K562 (cell line): ENCODE data around the gene TFF3. TPM values are rescaled to one million over a fixed set of nuclear protein-coding genes. Genes with fewer than 3 reads are reported as not detected.

Source experiments
- ATAC-seq: fragments of 200-7000 bp; cut with Tn5 transposase; 3 replicates; pipeline ENCODE4 v1.9.1; 2020; ENCODE audit warnings: moderate library complexity
- BruUV-seq: library from RNA; stranded (reverse); fragments of 400-500 nt; replicated peaks from 2 replicates; lab custom pipeline; 2021; lab: Mats Ljungman, UMichigan
- CTCF ChIA-PET: fragments of 300-600 bp; formaldehyde crosslinking; extraction: SDS; loops from one replicate; lab custom pipeline; 2021; ENCODE audit warnings: low intra/inter-chr PET ratio; lab: Yijun Ruan, JAX
- POLR2A ChIA-PET: fragments of 300-600, 350-650 bp; sonication (Branson Sonifier 250); formaldehyde crosslinking; extraction: SDS; loops from one replicate; lab custom pipeline; 2021; ENCODE audit warnings: antibody characterized with exemption, inconsistent platforms; lab: Yijun Ruan, JAX
- DNase-seq, 4 experiments: peaks; one replicate each; pipeline versions ENCODE4 v3.0.0 to v3.0.0-alpha.2; 2011 to 2018; ENCODE audit warnings: low spot score in 3 of 4, mixed read lengths in 3 of 4; ENCODE audit errors: extremely low read depth in 1 of 4
- FAIRE-seq: peaks from 2 replicates; lab custom pipeline; 2011; peaks lifted over from hg19 to GRCh38; lab: Jason Lieb, UNC
- H2AFZ ChIP-seq: 2 replicates; pipeline ENCODE4 v1.6.0; 2011; ENCODE audit warnings: low read depth, low read length, control low read depth, inconsistent platforms
- H3K27ac ChIP-seq: fragments of 200-600 bp; 3 replicates; pipeline ENCODE4 v1.8.0; 2011; ENCODE audit warnings: low read depth, mild to moderate bottlenecking, control low read depth, inconsistent platforms, low read length, moderate library complexity, mixed read lengths; ENCODE audit errors: extremely low read depth
- H3K27me3 ChIP-seq, 2 experiments: fragments of 300-600 bp in 1 of 2; 2 replicates in 1 of 2; 3 replicates in 1 of 2; pipeline versions ENCODE4 v1.6.0 to v1.8.0; 2011; ENCODE audit warnings: inconsistent platforms in 2 of 2, low read length in 2 of 2, mild to moderate bottlenecking in 1 of 2, mixed read lengths in 1 of 2, moderate library complexity in 1 of 2; ENCODE audit not compliant: control insufficient read depth in 2 of 2, insufficient read depth in 2 of 2
- H3K36me3 ChIP-seq: fragments of 300-600 bp; 3 replicates; pipeline ENCODE4 v1.8.0; 2011; ENCODE audit warnings: mild to moderate bottlenecking, low read length, inconsistent platforms; ENCODE audit not compliant: control insufficient read depth, insufficient read depth
- H3K4me1 ChIP-seq, 2 experiments: fragments of 200-600 bp in 1 of 2; replicated peaks in 1 of 2; 2 replicates in 1 of 2; 3 replicates in 1 of 2; pipeline versions ENCODE4 v1.5.1 to v1.8.0; 2011; ENCODE audit warnings: inconsistent platforms in 2 of 2, low read length in 2 of 2, mild to moderate bottlenecking in 1 of 2, mixed read lengths in 1 of 2, moderate library complexity in 1 of 2; ENCODE audit not compliant: control insufficient read depth in 2 of 2, insufficient read depth in 2 of 2
- H3K4me2 ChIP-seq: 2 replicates; pipeline ENCODE4 v1.6.1; 2011; ENCODE audit warnings: low read length, control low read depth, inconsistent platforms, mixed read lengths; ENCODE audit not compliant: insufficient read depth
- H3K4me3 ChIP-seq: fragments of 200-600 bp; sonication (generic), shearing (Covaris generic); 2 replicates; pipeline ENCODE4 v1.5.1; 2016; ENCODE audit warnings: control low read depth, inconsistent platforms
- H3K79me2 ChIP-seq: fragments of 200-600 bp; 3 replicates; pipeline ENCODE4 v1.8.0; 2011; ENCODE audit warnings: low read length, inconsistent platforms; ENCODE audit not compliant: control insufficient read depth, insufficient read depth
- H3K9ac ChIP-seq, 2 experiments: 2 replicates each; pipeline versions ENCODE4 v1.6.0 to v1.6.1; 2011; ENCODE audit warnings: low read depth in 2 of 2, low read length in 2 of 2, control low read depth in 1 of 2, inconsistent platforms in 1 of 2, mild to moderate bottlenecking in 1 of 2, mixed read lengths in 1 of 2; ENCODE audit not compliant: insufficient read depth in 1 of 2
- H3K9me1 ChIP-seq: one replicate; pipeline ENCODE4 v1.6.0; 2011; ENCODE audit warnings: inconsistent platforms, mild to moderate bottlenecking, low read length, moderate library complexity; ENCODE audit not compliant: control insufficient read depth, insufficient read depth
- H3K9me3 ChIP-seq: replicated peaks from 2 replicates; pipeline ENCODE4 v1.5.1; 2011; ENCODE audit warnings: low read depth, low read length, inconsistent platforms; ENCODE audit not compliant: control insufficient read depth, insufficient read depth
- H4K20me1 ChIP-seq: replicated peaks from 2 replicates; pipeline ENCODE4 v1.6.1; 2011; ENCODE audit warnings: low read length, inconsistent platforms, mixed read lengths; ENCODE audit not compliant: control insufficient read depth, insufficient read depth
- ATF7 ChIP-seq: fragments of 450-650 bp; IDR thresholded peaks from 2 replicates; pipeline ENCODE4 v1.7.1; 2014; ENCODE audit warnings: mild to moderate bottlenecking, moderate library complexity
- CSDE1 ChIP-seq, 2 experiments: fragments of 450-650 bp; IDR thresholded peaks; 2 replicates each; pipeline ENCODE4 v1.6.1; 2016; ENCODE audit warnings: mild to moderate bottlenecking in 1 of 2
- ETV5 ChIP-seq: sonication (generic); formaldehyde crosslinking; IDR thresholded peaks from 2 replicates; pipeline ENCODE4 v1.4.0; 2020; ENCODE audit warnings: low read depth, mild to moderate bottlenecking, missing genetic modification reagents
- FOXA1 ChIP-seq: fragments of 450-650 bp; IDR thresholded peaks from 2 replicates; pipeline ENCODE4 v1.6.1; 2016; ENCODE audit warnings: mild to moderate bottlenecking, borderline replicate concordance
- NR1H2 ChIP-seq: sonication (generic); formaldehyde crosslinking; IDR thresholded peaks from 2 replicates; pipeline ENCODE4 v1.4.0; 2020; ENCODE audit warnings: mild to moderate bottlenecking, missing genetic modification reagents
- NR2F6 ChIP-seq: fragments of 450-650 bp; formaldehyde crosslinking; IDR thresholded peaks from 2 replicates; pipeline ENCODE4 v1.4.0; 2020; ENCODE audit warnings: mild to moderate bottlenecking
- RNF219 ChIP-seq: fragments of 250-450 bp; sonication (Bioruptor Pico); IDR thresholded peaks from 2 replicates; pipeline ENCODE4 v1.5.0; 2022; ENCODE audit warnings: mild to moderate bottlenecking
- ZBTB9 ChIP-seq: fragments of 450-650 bp; formaldehyde crosslinking; IDR thresholded peaks from 2 replicates; pipeline ENCODE4 v1.4.0; 2020; ENCODE audit warnings: mild to moderate bottlenecking, moderate library complexity
- ZC3H8 ChIP-seq: fragments of 450-650 bp; IDR thresholded peaks from 2 replicates; pipeline ENCODE4 v1.6.1; 2017
- ZNF212 ChIP-seq: fragments of 450-650 bp; formaldehyde crosslinking; IDR thresholded peaks from 2 replicates; pipeline ENCODE4 v1.4.0; 2020; ENCODE audit warnings: mild to moderate bottlenecking
- ZNF445 ChIP-seq: fragments of 250-450 bp; sonication (Bioruptor Pico); IDR thresholded peaks from 2 replicates; pipeline ENCODE4 v1.4.0; 2020; ENCODE audit warnings: low read depth, mild to moderate bottlenecking, moderate library complexity
- ZNF609 ChIP-seq: sonication (generic); formaldehyde crosslinking; IDR thresholded peaks from 2 replicates; pipeline ENCODE4 v1.8.1; 2023; ENCODE audit warnings: missing genetic modification reagents, mild to moderate bottlenecking, borderline replicate concordance
- WGBS: fragments of 100-300 bp; shearing (Covaris generic); methylation state at CpG from one replicate; pipeline ENCODE4 v1.1.6; 2016; ENCODE audit warnings: low coverage, mixed read lengths; ENCODE audit not compliant: insufficient coverage; ENCODE audit errors: missing lambda C conversion rate; 5-methylcytosine and 5-hydroxymethylcytosine counted together
- in situ Hi-C: fragments of 300-500 bp; cut with MboI; formaldehyde crosslinking; loops from 4 replicates; pipeline ENCODE4 v1.15.0; 2018; ENCODE audit warnings: inconsistent platforms, mixed read lengths
- intact Hi-C: fragments of 100-400 bp; cut with micrococcal nuclease; formaldehyde crosslinking; loops from 2 replicates; pipeline ENCODE4 v1.14.2; 2022
- polyA plus RNA-seq, 8 experiments: library from polyadenylated mRNA; depleted of rRNA in 4 of 8; stranded (reverse) in 5 of 8; unstranded in 3 of 8; fragments of >200 nt; fragmentation: Nextera tagmentation in 2 of 8; fragmentation: Illumina TruSeq in 1 of 8; extraction: Ambion mirVana in 2 of 8; extraction: Trizol in 1 of 8; gene quantifications; 2 replicates each; pipeline versions ENCODE4 v1.2.1 to v1.2.3, GENCODE V29; 2011 to 2014; ENCODE audit warnings: inconsistent platforms in 1 of 8, missing spikeins in 1 of 8
- total RNA-seq, 7 experiments: library from RNA; depleted of rRNA in 6 of 7; stranded (reverse); fragments of >200 nt in 6 of 7; fragmentation: Illumina TruSeq in 2 of 7; extraction: Trizol in 2 of 7; gene quantifications; 2 replicates each; pipeline versions ENCODE4 v1.2.1 to v1.2.3, GENCODE V29; 2011 to 2021; ENCODE audit warnings: low replicate concordance in 1 of 7

Gene TFF3
- total and polyA plus RNA-seq, 9 of the 15 experiments (the other 6 are each of a cell fraction or from before 2014, with no cell fraction given), result 0.78 TPM; not detected in 8

- TF ChIP-seq ZNF609 (CRISPR knock-in tag), result no peak
These were observed 16.5 kb upstream of the TFF3 start (continued) for GRCh38 chr21:42331660-42332059.

- Histone ChIP-seq H3K27me3 (peaks cover 0 to under 1% of the 10 kb centered on the region in 2 experiments; a peak in 2 of 5 replicates), H3K4me2 (no peak overlapping the region), H3K79me2 (no peaks in the 10 kb centered on the region), H3K27ac (no peak overlapping the region), H3K9me1 (no peaks in the 10 kb centered on the region), H2AFZ (no peak overlapping the region), H3K9ac (no peak overlapping the region), H3K4me3 (no peak overlapping the region), H3K36me3 (no peaks in the 10 kb centered on the region), H3K4me1 (no peaks in the 10 kb centered on the region), H3K9me3 (no peaks in the 10 kb centered on the region), H4K20me1 (no peaks in the 10 kb centered on the region)
- DNase-seq (no peak), ATAC-seq (no peak), FAIRE-seq (no peak)
- in situ Hi-C loops, result no loop called here
- no TSS peak for BruUV-seq
- CTCF ChIA-PET, result no interaction called here
- POLR2A ChIA-PET, result no interaction called here
- intact Hi-C loops, result loop anchor here (10.0 kb wide), 1 partner anchor 124 kb away; no protein-coding TSS in a partner anchor
- 0% methylated on average over 4 of the region's 4 CpGs for WGBS
- no peak for TF ChIP-seq FOXA1
- no peak for TF ChIP-seq ETV5 (CRISPR knock-in tag)
- no peak for TF ChIP-seq NR1H2 (CRISPR knock-in tag)
- TF ChIP-seq CSDE1 (IDR thresholded peaks at IDR 0.05), result no peak
- TF ChIP-seq ZNF212 (CRISPR knock-in tag), result no peak
- no peak for TF ChIP-seq ZNF445 (CRISPR knock-in tag)
- no peak for TF ChIP-seq NR2F6
- TF ChIP-seq RNF219 (CRISPR knock-in tag), result no peak
- TF ChIP-seq ATF7, result no peak
- no peak for TF ChIP-seq ZC3H8
- TF ChIP-seq ZBTB9 (CRISPR knock-in tag), result no peak
These were observed 15.5 kb upstream of the TFF3 start for GRCh38 chr21:42330380-42331371.
